Neural cell (in vitro differentiated cells): Measurements from ENCODE around the gene ST8SIA6. TPM values are rescaled to one million over a fixed set of nuclear protein-coding genes. Genes with fewer than 3 reads are reported as not detected.

ENCODE experiments used
- H2AFZ ChIP-seq: fragments of 200-600, 300-800 bp; sonication (generic), shearing (Covaris generic); 2 replicates; pipeline ENCODE4 v1.6.0; 2014; ENCODE audit warnings: low read depth, mild to moderate bottlenecking, antibody characterized with exemption, low read length, moderate library complexity
- H3F3A ChIP-seq: fragments of 200-600 bp; shearing (Covaris generic); 2 replicates; pipeline ENCODE4 v1.6.1; 2016; ENCODE audit warnings: mild to moderate bottlenecking, moderate library complexity, mixed read lengths, antibody characterized with exemption, low read length; ENCODE audit not compliant: insufficient read depth, poor library complexity, severe bottlenecking
- H3K27ac ChIP-seq: fragments of 200-600, 300-800 bp; sonication (generic), shearing (Covaris generic); 2 replicates; pipeline ENCODE4 v1.5.1; 2014; ENCODE audit warnings: mild to moderate bottlenecking, low read length, moderate library complexity
- H3K27me3 ChIP-seq: fragments of 300-800, 200-600 bp; sonication (generic), shearing (Covaris generic); 2 replicates; pipeline ENCODE4 v1.6.0; 2014; ENCODE audit warnings: mild to moderate bottlenecking, low read depth, low read length, moderate library complexity; ENCODE audit not compliant: insufficient read depth
- H3K36me3 ChIP-seq: fragments of 300-800, 200-600 bp; sonication (generic), shearing (Covaris generic); 2 replicates; pipeline ENCODE4 v1.5.1; 2014; ENCODE audit warnings: mild to moderate bottlenecking, antibody characterized with exemption, low read length, moderate library complexity; ENCODE audit not compliant: insufficient read depth
- H3K4me2 ChIP-seq: fragments of 300-800, 200-600 bp; sonication (generic), shearing (Covaris generic); 2 replicates; pipeline ENCODE4 v1.6.0; 2014; ENCODE audit warnings: mild to moderate bottlenecking, low read length
- H3K4me3 ChIP-seq: fragments of 300-800, 200-600 bp; sonication (generic), shearing (Covaris generic); 2 replicates; pipeline ENCODE4 v1.5.1; 2014; ENCODE audit warnings: mild to moderate bottlenecking, low read length, moderate library complexity
- H3K79me2 ChIP-seq: fragments of 200-600 bp; shearing (Covaris generic); replicated peaks from 2 replicates; pipeline ENCODE4 v1.6.0; 2014; ENCODE audit warnings: mild to moderate bottlenecking, low read length, moderate library complexity; ENCODE audit not compliant: insufficient read depth
- H3K9ac ChIP-seq: fragments of 300-800, 200-600 bp; sonication (generic), shearing (Covaris generic); 2 replicates; pipeline ENCODE4 v1.6.1; 2016; ENCODE audit warnings: mild to moderate bottlenecking, low read length, mixed read lengths
- H3K9me2 ChIP-seq: fragments of 200-600 bp; shearing (Covaris generic); 2 replicates; pipeline ENCODE4 v1.6.1; 2016; ENCODE audit warnings: mild to moderate bottlenecking, low read length, mixed read lengths; ENCODE audit not compliant: insufficient read depth
- H3K9me3 ChIP-seq: fragments of 200-600, 300-800 bp; sonication (generic), shearing (Covaris generic); 2 replicates; pipeline ENCODE4 v1.6.1; 2016; ENCODE audit warnings: mild to moderate bottlenecking, mixed run types, low read length, moderate library complexity, mixed read lengths
- H4K20me1 ChIP-seq: fragments of 200-600 bp; shearing (Covaris generic); 2 replicates; pipeline ENCODE4 v1.6.1; 2016; ENCODE audit warnings: mild to moderate bottlenecking, mixed run types; ENCODE audit not compliant: insufficient read depth
- CTCF ChIP-seq: fragments of 450-650 bp; IDR thresholded peaks from 2 replicates; pipeline ENCODE4 v1.5.1; 2014; ENCODE audit warnings: antibody characterized with exemption, mild to moderate bottlenecking, moderate library complexity; ENCODE audit not compliant: poor library complexity, severe bottlenecking
- EP300 ChIP-seq: fragments of 450-650 bp; conservative IDR thresholded peaks from 2 replicates; pipeline ENCODE4 v1.6.1; 2014; ENCODE audit warnings: antibody characterized with exemption, mild to moderate bottlenecking, moderate library complexity; ENCODE audit not compliant: poor library complexity, severe bottlenecking
- EZH2 ChIP-seq: fragments of 200-600, 300-800 bp; shearing (Covaris generic), sonication (generic); IDR thresholded peaks from 2 replicates; pipeline ENCODE4 v1.6.1; 2014; ENCODE audit warnings: antibody characterized with exemption, low read length, borderline replicate concordance, mild to moderate bottlenecking; ENCODE audit not compliant: insufficient read depth, poor library complexity, severe bottlenecking
- MXI1 ChIP-seq: fragments of 450-650 bp; conservative IDR thresholded peaks from 2 replicates; pipeline ENCODE4 v1.6.1; 2014; ENCODE audit warnings: antibody characterized with exemption, mild to moderate bottlenecking; ENCODE audit not compliant: poor library complexity, severe bottlenecking
- POLR2AphosphoS5 ChIP-seq: IDR thresholded peaks from 2 replicates; pipeline ENCODE4 v1.6.1; 2012
- RAD21 ChIP-seq: fragments of 450-650 bp; conservative IDR thresholded peaks from 2 replicates; pipeline ENCODE4 v1.6.1; 2014; ENCODE audit warnings: antibody characterized with exemption, mild to moderate bottlenecking, moderate library complexity
- REST ChIP-seq: IDR thresholded peaks from 2 replicates; pipeline ENCODE4 v1.6.1; 2012; ENCODE audit warnings: borderline replicate concordance
- SMC3 ChIP-seq: fragments of 450-650 bp; conservative IDR thresholded peaks from 2 replicates; pipeline ENCODE4 v1.6.1; 2014; ENCODE audit warnings: antibody characterized with exemption, mild to moderate bottlenecking, moderate library complexity; ENCODE audit not compliant: poor library complexity
- TAF1 ChIP-seq: IDR thresholded peaks from 2 replicates; pipeline ENCODE4 v1.6.1; 2012; ENCODE audit warnings: low read depth
- polyA plus RNA-seq: library from polyadenylated mRNA; depleted of rRNA; stranded (reverse); fragments of >200 nt; gene quantifications from 2 replicates; pipeline ENCODE4 v1.2.3, GENCODE V29; 2014

The ST8SIA6 gene
- polyA plus RNA-seq, 1 donor from 2014 or later: 0.41 TPM

GRCh38 chr10:17412323-17412722 is 42.1 kb downstream of the ST8SIA6 start:
- TF ChIP-seq CTCF (no peak), EP300 (no peak), TAF1 (no peak), REST (no peak), SMC3 (no peak), MXI1 (no peak), POLR2AphosphoS5 (no peak), EZH2 (no peak), RAD21 (no peak)
- Histone ChIP-seq H3K79me2 (no peaks in the 10 kb centered on the region), H3K4me2 (no peak overlapping the region), H3K36me3 (no peaks in the 10 kb centered on the region), H3K27me3 (no peaks in the 10 kb centered on the region), H4K20me1 (no peaks in the 10 kb centered on the region), H3K4me3 (no peak overlapping the region), H2AFZ (no peak overlapping the region), H3K27ac (no peak overlapping the region), H3F3A (no peaks in the 10 kb centered on the region), H3K9me2 (no peaks in the 10 kb centered on the region), H3K9ac (no peak overlapping the region), H3K9me3 (no peaks in the 10 kb centered on the region)

GRCh38 chr10:17410907-17411306 is 43.5 kb downstream of the ST8SIA6 start:
- Histone ChIP-seq H3K4me2 (no peak overlapping the region), H3K9me2 (no peaks in the 10 kb centered on the region), H2AFZ (no peak overlapping the region), H3K27me3 (no peaks in the 10 kb centered on the region), H4K20me1 (no peaks in the 10 kb centered on the region), H3F3A (no peaks in the 10 kb centered on the region), H3K9ac (no peak overlapping the region), H3K79me2 (no peaks in the 10 kb centered on the region), H3K9me3 (no peaks in the 10 kb centered on the region), H3K36me3 (no peaks in the 10 kb centered on the region), H3K4me3 (no peak overlapping the region), H3K27ac (no peak overlapping the region)
- TF ChIP-seq RAD21 (no peak), EP300 (peak; percentile 44)

- H3K36me3 ChIP-seq: no peaks in the 10 kb centered on the region
- TF ChIP-seq REST: no peak
- no peak for TF ChIP-seq EP300
- TF ChIP-seq POLR2AphosphoS5: no peak
- TF ChIP-seq EZH2: no peak
- TF ChIP-seq CTCF: no peak
- TF ChIP-seq RAD21: no peak
- TF ChIP-seq TAF1: no peak
- no peak for TF ChIP-seq MXI1
- no peak for TF ChIP-seq SMC3
- no peaks in the 10 kb centered on the region for H4K20me1 ChIP-seq
- H3K27ac ChIP-seq: no peak overlapping the region
- H3K4me3 ChIP-seq: no peak overlapping the region
- no peak overlapping the region for H2AFZ ChIP-seq
- no peaks in the 10 kb centered on the region for H3K9me3 ChIP-seq
- no peaks in the 10 kb centered on the region for H3F3A ChIP-seq
- H3K4me2 ChIP-seq: no peak overlapping the region
- H3K79me2 ChIP-seq: no peaks in the 10 kb centered on the region
- H3K9me2 ChIP-seq: no peaks in the 10 kb centered on the region
- H3K9ac ChIP-seq: no peak overlapping the region
- no peaks in the 10 kb centered on the region for H3K27me3 ChIP-seq
Observed at GRCh38 chr10:17409170-17409733, 45.1 kb downstream of the ST8SIA6 start.
